H4 (cell line): ENCODE results near the gene RHOBTB1. TPM values are rescaled to one million over a fixed set of nuclear protein-coding genes. Genes with fewer than 3 reads are reported as not detected.
"Not testable (repeated sequence)": the region's sequence is repeated elsewhere in the genome, so short reads cannot be mapped to it uniquely, and the experiment has no call there.

Experiments used
- DNase-seq: peaks from one replicate; pipeline ENCODE4 v3.0.0-alpha.2; 2015; ENCODE audit warnings: low spot score
- total RNA-seq: library from RNA; depleted of rRNA; stranded (reverse); fragments of >200 nt; shearing (Covaris generic); gene quantifications from 2 replicates; pipeline ENCODE4 v1.2.3, GENCODE V29; 2014; rRNA removed

RHOBTB1 gene, protein sequence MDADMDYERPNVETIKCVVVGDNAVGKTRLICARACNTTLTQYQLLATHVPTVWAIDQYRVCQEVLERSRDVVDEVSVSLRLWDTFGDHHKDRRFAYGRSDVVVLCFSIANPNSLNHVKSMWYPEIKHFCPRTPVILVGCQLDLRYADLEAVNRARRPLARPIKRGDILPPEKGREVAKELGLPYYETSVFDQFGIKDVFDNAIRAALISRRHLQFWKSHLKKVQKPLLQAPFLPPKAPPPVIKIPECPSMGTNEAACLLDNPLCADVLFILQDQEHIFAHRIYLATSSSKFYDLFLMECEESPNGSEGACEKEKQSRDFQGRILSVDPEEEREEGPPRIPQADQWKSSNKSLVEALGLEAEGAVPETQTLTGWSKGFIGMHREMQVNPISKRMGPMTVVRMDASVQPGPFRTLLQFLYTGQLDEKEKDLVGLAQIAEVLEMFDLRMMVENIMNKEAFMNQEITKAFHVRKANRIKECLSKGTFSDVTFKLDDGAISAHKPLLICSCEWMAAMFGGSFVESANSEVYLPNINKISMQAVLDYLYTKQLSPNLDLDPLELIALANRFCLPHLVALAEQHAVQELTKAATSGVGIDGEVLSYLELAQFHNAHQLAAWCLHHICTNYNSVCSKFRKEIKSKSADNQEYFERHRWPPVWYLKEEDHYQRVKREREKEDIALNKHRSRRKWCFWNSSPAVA
- 39.8 and 41.1 TPM in 2 replicates for total RNA-seq

DNA sequence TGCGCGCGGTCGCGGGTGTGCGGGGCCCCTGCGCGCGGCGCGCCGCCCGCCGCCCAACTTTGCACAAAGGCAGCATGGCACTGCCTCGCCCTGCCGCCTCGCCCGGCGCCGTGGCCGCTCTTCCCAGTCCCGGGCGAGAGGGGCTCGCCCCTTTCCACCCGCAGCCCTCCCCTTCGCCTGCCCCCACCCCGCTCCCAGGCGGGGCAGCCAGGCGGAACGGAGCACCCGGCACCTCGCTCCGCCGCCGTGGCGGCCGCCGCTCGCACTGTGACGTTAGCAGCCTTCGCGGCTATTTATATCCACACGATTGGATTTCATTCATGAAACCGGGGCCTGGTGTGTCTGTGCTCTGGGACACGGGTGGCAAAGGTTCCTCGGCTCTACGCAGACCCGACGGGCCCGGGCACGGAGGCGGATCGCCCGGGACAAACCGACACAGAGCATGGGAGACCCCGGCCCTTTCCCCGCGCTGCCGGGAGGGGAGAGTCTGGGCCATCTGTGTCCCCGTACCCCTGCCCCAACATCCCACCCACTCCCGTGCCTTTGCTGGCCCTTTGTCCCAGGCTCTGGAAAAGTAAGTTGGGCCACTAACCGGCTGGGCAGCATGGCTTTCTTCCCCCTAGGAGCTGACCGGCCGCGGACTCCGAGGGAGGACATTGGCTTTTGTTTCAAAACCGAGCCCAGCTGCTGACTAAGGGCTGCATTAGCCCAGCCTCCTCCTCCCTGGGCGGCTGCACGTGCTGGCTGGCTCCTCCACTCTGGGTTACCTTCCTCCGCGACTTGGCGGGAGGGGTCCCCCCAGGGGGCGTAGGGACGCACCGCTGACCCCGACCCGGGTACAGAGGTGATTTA is at the start of gene RHOBTB1:
Gene RHOBTB1 (minus strand): TSS at position 128 of the 852 bp plus-strand sequence. CDS start 32,643 bp downstream, outside the sequence.
- DNase-seq: peak; percentile 69

DNA sequence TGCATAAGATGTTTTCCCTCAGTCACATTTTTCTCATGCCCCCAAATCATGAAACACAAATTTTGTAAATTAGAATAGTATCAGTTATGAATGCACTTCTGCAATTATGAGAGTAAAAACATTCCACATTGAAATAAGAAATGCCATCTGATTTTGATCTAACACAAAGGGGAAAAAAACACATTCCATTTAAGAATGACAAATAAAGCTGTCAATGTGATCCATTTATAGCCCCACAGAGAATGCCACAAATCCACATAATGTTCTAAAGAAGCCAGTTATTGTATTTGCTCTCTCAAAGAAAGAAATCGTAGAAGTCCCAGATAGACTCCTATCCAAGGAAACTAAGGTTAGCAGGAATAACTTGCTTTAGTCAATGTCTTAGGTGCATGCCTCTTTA is 48.7 kb upstream of the RHOBTB1 start:
- no peak for DNase-seq

DNA sequence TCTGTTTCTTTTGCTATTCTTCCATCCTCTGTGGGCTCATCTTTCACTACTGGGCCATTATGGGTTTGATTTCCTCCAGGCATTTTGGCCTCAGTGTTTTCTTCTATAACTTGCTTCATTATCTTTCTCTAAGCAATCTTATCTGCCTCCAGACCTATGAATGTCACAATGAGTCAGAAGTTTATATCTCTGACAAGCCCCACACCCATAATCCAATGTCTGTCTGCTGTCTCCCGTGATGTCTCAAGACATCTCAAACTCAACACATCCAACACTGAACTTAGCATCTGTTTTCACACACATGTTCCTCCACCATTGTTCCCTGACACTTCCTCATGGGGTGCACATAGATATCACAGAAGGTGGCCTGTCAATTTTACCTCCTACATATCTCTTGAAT is 46.7 kb upstream of the RHOBTB1 start:
- DNase-seq: no peak

DNA sequence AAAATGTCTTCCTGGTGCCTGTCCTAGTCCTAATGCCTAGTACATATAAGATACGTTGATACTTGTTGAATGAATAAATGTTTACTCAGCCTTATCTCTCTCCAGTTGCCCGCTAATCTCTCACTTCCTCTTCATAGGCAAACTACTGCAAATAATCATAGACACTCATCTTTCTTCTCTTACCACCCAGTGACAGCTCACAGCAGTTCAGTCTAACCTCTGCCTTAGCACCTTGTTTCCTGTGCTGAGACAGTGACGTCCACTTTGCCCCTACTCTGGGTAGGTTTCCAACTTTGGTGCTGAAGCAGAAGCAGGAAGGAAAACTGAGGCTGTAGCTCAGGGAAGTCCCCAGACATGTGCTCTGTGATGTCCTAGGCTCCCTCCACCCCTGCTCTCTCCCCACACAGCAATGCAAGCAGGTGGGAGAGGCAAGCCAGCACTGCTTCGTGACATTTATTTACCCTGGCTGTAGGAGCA is 45.5 kb upstream of the RHOBTB1 start:
- DNase-seq: no peak

DNA sequence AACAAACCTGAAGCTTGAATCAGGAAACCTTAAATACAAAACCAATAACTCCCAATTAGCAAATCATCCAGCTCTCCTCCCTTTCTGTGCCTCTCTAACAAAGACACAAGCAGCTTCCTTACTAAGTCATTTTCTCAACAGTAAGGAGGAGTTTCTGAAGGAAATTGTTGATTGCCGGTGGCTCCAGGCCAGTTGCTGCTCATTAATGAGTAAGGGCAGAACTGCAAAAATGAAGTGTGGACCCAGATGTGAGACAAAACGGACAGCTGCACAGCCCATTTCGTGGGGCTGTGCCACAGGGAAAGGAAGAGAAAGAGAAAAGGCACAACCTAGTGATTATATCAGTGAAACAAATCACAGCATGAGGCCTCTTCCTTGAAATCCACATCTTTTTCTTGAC is 42.8 kb upstream of the RHOBTB1 start:
- no peak for DNase-seq

DNA sequence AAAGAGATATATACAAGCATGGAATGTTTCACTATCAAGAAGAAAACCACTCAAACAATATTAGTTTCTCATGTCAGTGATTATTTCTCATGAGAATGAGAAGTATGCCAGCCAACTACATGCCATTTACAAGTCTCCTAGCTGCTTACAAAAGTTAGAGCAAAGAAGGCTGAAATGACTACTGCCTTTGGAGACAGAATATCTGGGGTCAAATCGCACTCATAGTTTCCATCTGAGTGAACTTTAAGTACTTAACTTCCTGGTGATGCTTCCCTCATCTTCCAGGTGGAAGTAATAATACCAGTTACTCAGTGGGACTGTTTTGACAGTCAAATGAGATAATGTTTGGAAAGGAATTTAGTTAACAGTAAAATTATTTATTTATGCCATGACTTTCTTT is 42.0 kb upstream of the RHOBTB1 start:
- no peak for DNase-seq

DNA sequence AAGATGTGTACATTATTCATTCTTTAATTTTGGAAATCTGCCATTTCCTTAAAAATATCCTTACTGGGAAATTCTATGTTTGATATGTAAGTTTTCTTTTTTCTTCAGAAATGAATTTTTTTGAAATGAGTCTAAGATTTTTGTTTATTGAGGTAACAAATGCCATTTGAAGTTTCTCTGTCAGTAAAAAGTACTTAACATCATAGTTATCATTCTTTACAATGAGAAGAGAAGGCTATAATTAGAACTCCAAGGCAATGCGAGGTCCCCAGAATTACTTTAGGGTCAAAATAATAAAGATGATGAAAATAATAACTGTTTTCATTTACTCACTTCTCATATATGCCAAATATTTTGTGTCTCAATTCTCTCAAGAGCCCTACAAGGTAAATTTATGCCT is 37.0 kb upstream of the RHOBTB1 start:
- no peak for DNase-seq

DNA sequence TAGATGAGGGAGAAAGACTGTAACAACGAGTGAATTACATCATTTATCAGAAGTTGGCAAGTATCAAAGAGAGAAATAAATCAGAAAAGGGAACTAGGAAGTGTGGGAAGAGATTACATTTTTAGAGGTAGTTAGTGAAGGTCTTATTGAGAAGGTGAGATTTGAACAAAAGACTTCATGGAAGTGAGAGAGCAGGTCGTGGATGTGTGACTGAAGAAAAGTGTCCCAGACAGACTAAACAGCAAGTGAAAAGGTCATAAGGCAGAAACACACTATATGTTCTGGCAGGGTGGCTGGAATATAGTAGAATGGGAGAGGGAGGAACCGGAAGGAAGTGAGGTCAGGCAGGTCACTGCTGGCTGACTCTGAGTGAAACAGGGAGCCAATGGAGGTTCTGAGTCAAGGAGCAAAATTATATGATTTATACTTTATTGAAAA is 35.7 kb upstream of the RHOBTB1 start:
- no peak for DNase-seq

DNA sequence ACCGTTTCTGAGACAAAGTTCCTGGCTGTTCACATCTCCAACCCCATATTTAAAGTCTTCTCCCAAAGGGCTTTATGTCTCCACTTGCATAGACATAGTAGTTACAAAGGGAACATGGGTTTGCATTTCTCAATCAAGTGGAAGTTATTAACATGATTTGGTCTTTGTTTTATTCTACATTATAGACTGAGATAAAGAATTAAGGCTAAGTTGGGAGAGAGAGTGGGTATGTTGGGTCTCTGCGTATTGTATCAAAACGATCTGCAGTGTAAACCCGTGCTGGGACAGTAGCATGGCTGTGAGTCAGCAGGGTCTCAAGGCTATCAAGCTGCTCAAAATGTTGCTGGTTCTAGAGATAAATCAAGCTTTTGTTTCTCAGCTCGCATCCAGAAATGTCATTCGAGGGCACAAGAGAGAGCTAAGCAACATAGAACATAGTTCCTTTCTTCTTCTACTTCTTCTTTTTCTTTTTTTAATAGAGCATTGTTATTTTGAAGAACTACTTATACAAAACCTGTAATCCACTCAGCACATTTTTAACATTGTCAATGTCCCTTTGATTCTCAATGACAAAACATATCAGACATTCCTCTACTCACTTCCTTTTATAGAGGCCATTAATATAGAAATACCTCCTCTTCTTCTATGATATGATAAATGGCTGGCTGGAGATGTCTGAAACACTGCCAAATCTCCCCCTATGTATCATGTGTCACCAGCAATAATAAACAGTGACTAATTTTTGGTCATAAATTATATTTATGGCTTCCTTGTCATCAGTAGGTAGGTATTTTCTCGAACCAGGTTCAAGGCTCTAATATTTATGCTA is 34.5 kb upstream of the RHOBTB1 start:
- no peak for DNase-seq

DNA sequence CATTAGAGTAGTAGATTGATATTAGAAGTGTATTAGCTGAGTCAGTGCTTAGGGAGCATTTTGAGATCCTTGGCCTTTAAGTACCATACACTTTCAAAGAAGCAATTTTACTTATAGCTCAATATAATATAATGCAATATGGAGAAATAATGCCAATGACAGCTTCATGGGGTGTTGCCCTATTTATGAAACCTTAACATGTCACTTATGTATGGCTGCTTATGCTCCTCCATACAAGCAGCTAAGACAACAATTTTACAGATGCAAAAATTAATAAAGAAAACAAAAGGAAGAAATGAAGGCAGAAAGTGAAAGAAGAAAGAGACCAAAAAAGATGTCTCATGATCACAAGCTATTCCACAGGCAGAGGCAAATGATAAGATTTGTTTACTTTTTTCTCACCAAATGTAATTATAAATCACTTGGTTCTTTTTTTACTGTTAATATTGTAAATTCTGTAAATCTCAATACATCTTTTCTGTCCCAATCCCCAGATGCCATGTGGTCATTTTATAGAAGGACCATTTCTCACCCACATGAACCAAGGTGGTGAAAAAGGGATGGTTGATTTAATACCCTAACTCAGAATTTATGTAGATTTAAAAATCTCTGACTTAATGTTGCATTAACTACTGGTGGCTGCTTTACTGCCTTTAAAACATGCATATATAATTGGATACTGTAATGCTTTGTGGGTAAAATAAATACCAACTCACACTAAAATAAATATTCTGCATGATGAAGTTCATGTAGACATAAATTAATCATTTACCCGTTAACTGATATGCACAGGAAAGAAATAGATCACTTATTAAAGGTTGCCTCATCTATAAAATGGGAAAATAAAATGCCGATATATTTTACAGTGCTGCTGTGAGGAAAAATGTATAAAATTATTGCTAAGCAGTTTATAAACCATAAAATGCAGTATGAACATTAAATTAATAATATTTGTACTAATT is 33.5 kb upstream of the RHOBTB1 start:
- no peak for DNase-seq

DNA sequence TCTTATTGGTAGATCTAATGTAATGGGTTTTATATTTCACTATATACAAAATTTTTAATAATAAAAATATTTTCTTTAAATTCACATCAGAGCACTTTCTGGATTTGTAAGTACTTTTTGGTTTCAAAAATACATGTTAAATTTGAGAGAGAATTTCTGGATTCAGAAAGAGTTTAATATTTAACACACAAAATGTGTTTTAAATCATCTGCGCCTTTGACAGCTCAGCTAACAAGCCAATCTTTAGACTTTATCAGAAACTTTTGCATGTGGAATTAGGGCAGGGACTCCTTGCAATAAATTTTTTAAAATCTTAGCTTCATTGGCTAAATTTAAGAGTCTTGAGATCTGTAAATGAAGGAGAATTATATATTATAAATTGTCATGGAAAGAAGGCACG is 32.7 kb upstream of the RHOBTB1 start:
- no peak for DNase-seq

DNA sequence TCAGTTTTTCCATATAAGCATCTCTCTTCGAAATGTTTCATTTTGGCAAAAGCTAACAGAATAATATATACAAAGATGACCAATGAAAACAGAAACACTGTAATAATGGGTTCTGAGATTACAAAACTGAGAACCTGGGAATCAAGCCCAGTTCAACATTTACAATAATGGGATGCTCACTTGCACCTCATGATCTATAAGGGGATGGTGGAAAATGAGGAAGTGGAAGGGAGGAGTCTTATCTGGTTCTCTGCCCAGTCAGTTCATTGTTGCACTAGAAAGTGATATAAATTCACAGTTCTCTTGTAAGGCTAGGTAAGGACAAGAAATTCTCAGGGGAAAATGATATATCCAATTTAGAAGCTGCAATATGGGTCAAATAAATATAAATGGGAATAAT is 31.7 kb upstream of the RHOBTB1 start:
- DNase-seq: no peak

DNA sequence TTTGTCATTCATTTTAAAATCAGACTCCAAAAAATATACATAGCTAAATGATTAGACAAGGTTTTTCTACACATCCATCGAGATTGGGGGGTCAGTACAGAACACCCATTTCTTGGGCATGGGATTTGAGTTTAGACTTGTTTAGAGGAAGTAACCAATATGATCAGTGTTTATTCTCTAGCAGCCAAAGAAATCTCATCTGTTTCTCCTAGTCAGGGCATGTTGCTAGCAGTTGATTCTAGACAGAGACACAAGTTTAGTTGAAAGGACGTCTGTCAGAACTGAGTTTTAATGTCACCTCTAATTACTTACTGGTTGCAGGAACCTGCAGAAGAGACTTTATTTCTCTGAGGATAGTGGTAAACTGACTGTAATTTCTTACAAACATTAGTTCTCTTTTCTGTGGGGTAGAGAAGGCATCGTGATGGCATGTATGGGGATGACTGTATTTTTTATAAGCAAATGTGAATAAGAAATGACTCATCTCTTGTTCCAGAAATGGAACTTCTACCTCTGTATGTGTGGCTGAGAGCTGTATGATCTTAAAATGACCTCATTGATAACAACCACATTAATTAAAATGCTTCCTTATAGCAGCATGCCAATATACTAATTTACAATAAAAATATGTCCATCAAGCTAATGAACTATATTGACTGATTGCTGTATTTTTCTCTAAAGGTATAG is 30.6 kb upstream of the RHOBTB1 start:
- DNase-seq: no peak

DNA sequence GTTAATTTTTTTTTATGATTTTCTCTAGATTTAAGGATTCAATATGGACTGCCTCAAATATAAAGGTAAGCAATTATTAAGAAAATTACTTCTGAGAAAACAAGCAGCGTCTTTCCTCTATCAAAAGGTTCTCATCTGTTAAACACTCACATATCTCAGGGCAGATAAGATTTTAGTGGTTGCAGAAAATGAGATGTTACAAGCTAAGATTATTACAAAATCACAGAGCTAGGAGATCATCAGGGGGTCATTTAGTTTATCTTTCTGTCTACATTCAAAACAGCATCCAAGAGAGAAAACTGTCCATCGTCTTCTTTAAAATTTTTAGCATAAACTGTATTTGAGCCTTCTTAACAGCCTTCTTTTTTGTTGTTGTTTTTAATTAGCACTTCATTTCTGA is 29.1 kb upstream of the RHOBTB1 start:
- DNase-seq: no peak

DNA sequence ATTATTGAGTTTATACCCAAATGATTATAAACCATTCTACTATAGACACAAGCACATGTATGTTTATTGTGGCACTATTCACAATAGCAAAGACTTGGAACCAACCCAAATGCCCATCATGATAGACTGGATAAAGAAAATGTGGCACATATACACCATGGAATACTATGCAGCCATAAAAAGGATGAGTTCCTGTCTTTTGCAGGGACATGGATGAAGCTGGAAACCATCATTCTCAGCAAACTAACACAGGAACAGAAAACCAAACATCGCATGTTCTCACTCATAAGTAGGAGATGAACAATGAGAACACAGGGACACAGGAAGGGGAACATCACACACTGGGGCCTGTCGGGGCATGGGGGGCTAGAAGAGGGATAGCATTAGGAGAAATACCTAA is 28.2 kb upstream of the RHOBTB1 start:
- DNase-seq: not testable (repeated sequence)

DNA sequence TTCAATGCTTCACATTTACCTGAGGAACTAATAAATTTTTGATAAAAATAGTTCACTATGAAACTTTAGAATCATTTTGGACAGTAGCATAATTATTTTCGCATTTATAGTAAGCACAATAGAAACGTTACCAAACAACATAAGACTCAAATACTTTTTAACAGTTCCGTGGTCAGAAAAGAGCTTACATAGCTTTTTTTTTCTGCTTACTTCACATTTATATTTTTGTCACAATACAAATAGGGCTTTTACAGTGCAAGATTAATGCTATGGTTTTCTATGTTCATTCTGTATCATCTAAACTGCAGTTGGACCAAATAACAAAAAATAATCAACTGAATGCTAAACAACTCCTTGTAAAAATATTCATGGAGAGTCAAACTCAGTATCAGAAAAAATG is 26.5 kb upstream of the RHOBTB1 start:
- no peak for DNase-seq

DNA sequence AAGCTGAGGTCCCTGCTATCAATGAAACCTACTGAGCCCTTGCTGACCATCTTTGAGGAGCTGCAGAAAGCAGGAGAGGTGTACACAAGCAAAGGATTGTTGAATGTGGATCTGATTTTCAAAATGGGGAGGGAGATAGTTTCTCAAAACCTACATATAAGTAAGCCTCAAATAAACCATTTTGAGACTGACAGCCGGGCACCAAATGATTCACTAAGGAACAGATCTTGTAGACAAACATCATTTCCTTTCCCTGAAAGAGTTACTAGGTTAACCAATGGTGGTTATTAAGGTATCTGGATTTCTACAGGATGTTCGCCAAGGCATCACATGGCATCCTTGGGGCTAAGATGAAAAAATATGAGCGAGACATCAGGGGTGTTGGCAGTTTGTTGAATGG is 24.5 kb upstream of the RHOBTB1 start:
- DNase-seq: no peak

DNA sequence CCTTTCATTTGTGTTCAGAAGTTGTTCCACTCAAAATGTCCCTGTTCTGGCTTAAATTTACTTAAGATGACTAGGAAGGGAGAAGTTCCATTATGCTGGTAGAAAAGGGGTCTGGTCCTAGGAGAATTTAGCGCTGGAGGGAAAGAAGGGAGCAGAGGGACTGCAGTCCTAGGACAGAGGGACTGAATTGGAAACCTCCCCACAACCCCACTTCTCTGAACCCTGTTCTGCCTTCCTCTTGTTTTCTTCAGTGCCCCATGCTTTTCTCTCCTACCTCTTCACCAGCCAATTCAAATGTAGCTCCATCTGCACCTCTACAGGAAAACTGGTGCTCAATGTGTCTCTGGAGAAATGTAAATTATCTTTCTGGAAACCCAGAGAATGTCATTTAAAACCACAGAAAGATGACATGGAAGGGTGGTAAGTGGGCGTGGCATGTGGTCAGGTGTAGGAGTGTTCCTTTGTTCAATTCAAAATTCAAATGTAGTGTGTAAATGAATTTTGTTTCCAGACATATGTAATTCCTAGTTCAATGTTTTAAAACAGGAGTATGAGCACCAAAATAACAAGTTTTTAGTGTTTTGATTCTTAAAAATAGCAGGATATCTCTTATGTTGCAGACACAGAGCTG is 24.0 kb upstream of the RHOBTB1 start:
- no peak for DNase-seq

DNA sequence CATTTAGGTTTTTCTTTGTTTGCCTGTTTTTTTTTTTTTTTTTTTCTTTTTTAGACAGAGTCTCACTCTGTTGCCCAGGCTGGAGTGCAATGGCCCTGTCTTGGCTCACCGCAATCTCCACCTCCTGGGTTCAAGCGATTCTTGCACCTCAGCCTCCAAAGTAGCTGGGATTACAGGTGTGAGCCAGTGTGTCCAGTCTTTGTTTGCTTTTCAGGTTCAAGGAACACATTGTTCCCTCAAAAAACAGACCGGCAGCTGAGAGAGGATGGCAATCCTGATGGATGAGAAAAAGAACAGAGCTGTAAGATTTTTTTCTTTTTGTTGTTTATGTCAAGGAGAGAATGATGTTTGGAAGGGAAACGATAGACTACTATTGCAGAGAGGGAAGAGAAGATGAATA is 23.3 kb upstream of the RHOBTB1 start:
- DNase-seq: no peak
